GM18873 (cell line): ENCODE results near the gene TJAP1.
"Not testable (repeated sequence)": the region's sequence is repeated elsewhere in the genome, so short reads cannot be mapped to it uniquely, and the experiment has no call there.

Experiments used
- ATAC-seq: cut with Tn5 transposase; IDR thresholded peaks from one replicate; pipeline ENCODE4 v1.9.1; 2021; ENCODE audit warnings: mild to moderate bottlenecking, moderate library complexity, moderate number of reproducible peaks; ENCODE audit not compliant: unreplicated experiment, low FRiP score

The TJAP1 gene

GRCh38 chr6:43517505-43518357 lies 40.4 kb downstream of the TJAP1 start:
- ATAC-seq: no peak

GRCh38 chr6:43520097-43520496 lies 42.7 kb downstream of the TJAP1 start:
- ATAC-seq: no peak

GRCh38 chr6:43521836-43522235 lies 44.5 kb downstream of the TJAP1 start:
- ATAC-seq: no peak

- ATAC-seq: no peak
Measured at GRCh38 chr6:43522547-43523261, 45.3 kb downstream of the TJAP1 start.

- no peak for ATAC-seq
Measured at GRCh38 chr6:43523284-43523683, 45.9 kb downstream of the TJAP1 start.

GRCh38 chr6:43524483-43524961 lies 47.2 kb downstream of the TJAP1 start:
- no peak for ATAC-seq

- no peak for ATAC-seq
Measured at GRCh38 chr6:43532201-43532600, 54.8 kb downstream of the TJAP1 start.

GRCh38 chr6:43538986-43539385 lies 61.6 kb downstream of the TJAP1 start:
- ATAC-seq: not testable (repeated sequence)

GRCh38 chr6:43539409-43539808 lies 62.0 kb downstream of the TJAP1 start:
- ATAC-seq: not testable (repeated sequence)

GRCh38 chr6:43540507-43540906 lies 63.1 kb downstream of the TJAP1 start:
- ATAC-seq: no peak

- ATAC-seq: no peak
Measured at GRCh38 chr6:43541774-43542471, 64.6 kb downstream of the TJAP1 start.

GRCh38 chr6:43544461-43544860 lies 67.1 kb downstream of the TJAP1 start:
- ATAC-seq: no peak

- ATAC-seq: no peak
Measured at GRCh38 chr6:43547222-43547621, 69.9 kb downstream of the TJAP1 start.
